Caco-2 (cell line): ENCODE data around the gene SPTBN1. TPM values are rescaled to one million over a fixed set of nuclear protein-coding genes. Genes with fewer than 3 reads are reported as not detected.

ENCODE experiments used
- BruUV-seq: library from RNA; stranded (reverse); fragments of 400-500 nt; replicated peaks from 2 replicates; lab custom pipeline; 2021; lab: Mats Ljungman, UMichigan
- CTCF ChIA-PET: fragments of 300-600 bp; sonication (Branson Sonifier 250); formaldehyde crosslinking; loops from one replicate; lab custom pipeline; 2022; ENCODE audit warnings: antibody characterized with exemption; lab: Charles Lee
- POLR2A ChIA-PET: fragments of 300-600 bp; sonication (Branson Sonifier 250); formaldehyde crosslinking; loops from one replicate; lab custom pipeline; 2022; ENCODE audit warnings: antibody characterized with exemption; lab: Charles Lee
- DNase-seq, 2 experiments: peaks; one replicate each; pipeline versions ENCODE4 v3.0.0 to v3.0.0-alpha.2; 2020 to 2022
- H3K27me3 ChIP-seq: replicated peaks from 2 replicates; pipeline ENCODE4 v1.6.0; 2011; ENCODE audit warnings: low read length; ENCODE audit not compliant: control insufficient read depth, insufficient read depth
- H3K36me3 ChIP-seq: 2 replicates; pipeline ENCODE4 v1.5.1; 2011; ENCODE audit warnings: low read length; ENCODE audit not compliant: control insufficient read depth, insufficient read depth
- H3K4me1 ChIP-seq: fragments of 250-450 bp; sonication (Bioruptor Pico); 2 replicates; pipeline ENCODE4 v1.5.1; 2020; ENCODE audit warnings: mild to moderate bottlenecking
- H3K4me3 ChIP-seq: 2 replicates; pipeline ENCODE4 v1.5.1; 2011; ENCODE audit warnings: low read depth, mild to moderate bottlenecking, control low read depth, low read length
- H3K9me3 ChIP-seq: fragments of 250-450 bp; sonication (Bioruptor Pico); 2 replicates; pipeline ENCODE4 v1.5.1; 2020; ENCODE audit warnings: mild to moderate bottlenecking, moderate library complexity
- H3K27ac Mint-ChIP-seq: one replicate; pipeline ENCODE4 v1.8.0; 2022; ENCODE audit warnings: mixed read lengths; ENCODE audit not compliant: unreplicated experiment
- H3K27me3 Mint-ChIP-seq: one replicate; pipeline ENCODE4 v1.8.0; 2022; ENCODE audit warnings: mixed read lengths; ENCODE audit not compliant: insufficient read depth, unreplicated experiment
- H3K36me3 Mint-ChIP-seq: one replicate; pipeline ENCODE4 v1.8.0; 2022; ENCODE audit warnings: mild to moderate bottlenecking, mixed read lengths; ENCODE audit not compliant: insufficient read depth, unreplicated experiment
- H3K4me1 Mint-ChIP-seq: one replicate; pipeline ENCODE4 v1.8.0; 2022; ENCODE audit warnings: low read depth, mixed read lengths; ENCODE audit not compliant: unreplicated experiment
- H3K4me3 Mint-ChIP-seq: one replicate; pipeline ENCODE4 v1.8.0; 2022; ENCODE audit warnings: mild to moderate bottlenecking, moderate library complexity, mixed read lengths; ENCODE audit not compliant: unreplicated experiment
- H3K9me3 Mint-ChIP-seq: one replicate; pipeline ENCODE4 v1.8.0; 2022; ENCODE audit warnings: mixed read lengths; ENCODE audit not compliant: unreplicated experiment
- CTCF ChIP-seq, 2 experiments: fragments of 200-600 bp in 1 of 2; IDR thresholded peaks; 1 replicate in 1 of 2; 2 replicates in 1 of 2; pipeline versions ENCODE4 v1.5.1 to v1.8.0; 2011 to 2022; ENCODE audit warnings: antibody characterized with exemption in 1 of 2, control low read depth in 1 of 2, inconsistent platforms in 1 of 2, low read depth in 1 of 2, low read length in 1 of 2, mild to moderate bottlenecking in 1 of 2, moderate library complexity in 1 of 2; ENCODE audit not compliant: insufficient read depth in 1 of 2, severe bottlenecking in 1 of 2, unreplicated experiment in 1 of 2
- intact Hi-C: fragments of 100-400 bp; cut with micrococcal nuclease; formaldehyde crosslinking; loops from one replicate; pipeline ENCODE4 v1.10.0; 2022; ENCODE audit not compliant: unreplicated experiment
- total RNA-seq: library from RNA; stranded (reverse); gene quantifications from 2 replicates; pipeline ENCODE4 v1.2.3, GENCODE V29; 2022

Gene SPTBN1
- total RNA-seq, 1 experiment from 2014 or later = 361 TPM

GRCh38 chr2:54546923-54547720 is 91.0 kb downstream of the SPTBN1 start:
- no peak for DNase-seq
- POLR2A ChIA-PET = no interaction called here
- H3K4me3 ChIP-seq = no peak overlapping the region
- no peaks in the 10 kb centered on the region for H3K27me3 ChIP-seq
- peaks cover 65% of the 10 kb centered on the region for H3K4me1 ChIP-seq
- no peaks in the 10 kb centered on the region for H3K9me3 ChIP-seq
- Mint-ChIP-seq H3K27ac (peak overlapping the region; percentile 75), H3K27me3 (no peaks in the 10 kb centered on the region), H3K4me1 (peaks cover 30% of the 10 kb centered on the region), H3K9me3 (no peaks in the 10 kb centered on the region), H3K4me3 (peak overlapping the region; percentile 32), H3K36me3 (peaks cover 11% of the 10 kb centered on the region)
- no peaks in the 10 kb centered on the region; the same call in 1 of the 2 replicates for H3K36me3 ChIP-seq
- CTCF ChIA-PET = no interaction called here
- no TSS peak for BruUV-seq
- intact Hi-C loops = no loop called here
- TF ChIP-seq CTCF (IDR thresholded peaks at IDR 0.05; ENCODE audit: insufficient read depth in 1 of 2, low read depth in 1 of 2, low read length in 1 of 2, severe bottlenecking in 1 of 2, unreplicated experiment in 1 of 2) = no peak

GRCh38 chr2:54549430-54549829 is 93.3 kb downstream of the SPTBN1 start:
- TF ChIP-seq CTCF (IDR thresholded peaks at IDR 0.05; ENCODE audit: insufficient read depth in 1 of 2, low read depth in 1 of 2, low read length in 1 of 2, severe bottlenecking in 1 of 2, unreplicated experiment in 1 of 2) = no peak
- ChIA-PET CTCF (interaction anchor here (0.6 kb wide), 1 partner anchor 18 kb away, joined by 3 read pairs; no protein-coding TSS in a partner anchor), POLR2A (interaction anchor here (0.9 kb wide), 1 partner anchor 10 kb away, joined by 3 read pairs; no protein-coding TSS in a partner anchor)
- Histone ChIP-seq H3K4me1 (peaks cover 66% of the 10 kb centered on the region), H3K36me3 (no peaks in the 10 kb centered on the region; the same call in 1 of the 2 replicates), H3K9me3 (no peaks in the 10 kb centered on the region), H3K27me3 (no peaks in the 10 kb centered on the region), H3K4me3 (no peak overlapping the region)
- BruUV-seq = no TSS peak
- peaks cover 42% of the 10 kb centered on the region for H3K4me1 Mint-ChIP-seq
- intact Hi-C loops = no loop called here
- DNase-seq = no peak
- peak overlapping the region; percentile 7 for H3K4me3 Mint-ChIP-seq
- peaks cover 11% of the 10 kb centered on the region for H3K36me3 Mint-ChIP-seq
- no peaks in the 10 kb centered on the region for H3K27me3 Mint-ChIP-seq
- H3K27ac Mint-ChIP-seq = peak overlapping the region; percentile 40
- no peaks in the 10 kb centered on the region for H3K9me3 Mint-ChIP-seq

- Mint-ChIP-seq H3K4me1 (peaks cover 46% of the 10 kb centered on the region), H3K4me3 (peak overlapping the region; percentile 7), H3K27me3 (no peaks in the 10 kb centered on the region), H3K9me3 (no peaks in the 10 kb centered on the region), H3K36me3 (peaks cover 11% of the 10 kb centered on the region), H3K27ac (peak overlapping the region; percentile 40)
- Histone ChIP-seq H3K27me3 (no peaks in the 10 kb centered on the region), H3K4me3 (no peak overlapping the region), H3K4me1 (peaks cover 68% of the 10 kb centered on the region), H3K9me3 (no peaks in the 10 kb centered on the region), H3K36me3 (no peaks in the 10 kb centered on the region; the same call in 1 of the 2 replicates)
- TF ChIP-seq CTCF (IDR thresholded peaks at IDR 0.05; ENCODE audit: insufficient read depth in 1 of 2, low read depth in 1 of 2, low read length in 1 of 2, severe bottlenecking in 1 of 2, unreplicated experiment in 1 of 2) = no peak
- no TSS peak for BruUV-seq
- no peak for DNase-seq
- CTCF ChIA-PET = interaction anchor here (0.6 kb wide), 1 partner anchor 19 kb away, joined by 3 read pairs; no protein-coding TSS in a partner anchor
- intact Hi-C loops = no loop called here
- POLR2A ChIA-PET = interaction anchor here (0.9 to 1.1 kb wide), 2 partner anchors 10 to 25 kb away, joined by 3 read pairs; no protein-coding TSS in a partner anchor
Measured at GRCh38 chr2:54549917-54550518, 93.9 kb downstream of the SPTBN1 start.
